Activated T-cell treated with anti-CD3 and anti-CD28 coated beads, Interleukin-2, amount 50 U/mL, for 48 hours (primary cell): ENCODE data around the gene HMGN4.
A peak's percentile ranks its signal among the peaks of the same experiment; 100 is the strongest.
"Not testable (repeated sequence)": the region's sequence is repeated elsewhere in the genome, so short reads cannot be mapped to it uniquely, and the experiment has no call there.

Source experiments
- DNase-seq, 2 experiments: peaks; one replicate each; pipeline ENCODE4 v3.0.0-alpha.2; 2020

HMGN4 gene

DNA sequence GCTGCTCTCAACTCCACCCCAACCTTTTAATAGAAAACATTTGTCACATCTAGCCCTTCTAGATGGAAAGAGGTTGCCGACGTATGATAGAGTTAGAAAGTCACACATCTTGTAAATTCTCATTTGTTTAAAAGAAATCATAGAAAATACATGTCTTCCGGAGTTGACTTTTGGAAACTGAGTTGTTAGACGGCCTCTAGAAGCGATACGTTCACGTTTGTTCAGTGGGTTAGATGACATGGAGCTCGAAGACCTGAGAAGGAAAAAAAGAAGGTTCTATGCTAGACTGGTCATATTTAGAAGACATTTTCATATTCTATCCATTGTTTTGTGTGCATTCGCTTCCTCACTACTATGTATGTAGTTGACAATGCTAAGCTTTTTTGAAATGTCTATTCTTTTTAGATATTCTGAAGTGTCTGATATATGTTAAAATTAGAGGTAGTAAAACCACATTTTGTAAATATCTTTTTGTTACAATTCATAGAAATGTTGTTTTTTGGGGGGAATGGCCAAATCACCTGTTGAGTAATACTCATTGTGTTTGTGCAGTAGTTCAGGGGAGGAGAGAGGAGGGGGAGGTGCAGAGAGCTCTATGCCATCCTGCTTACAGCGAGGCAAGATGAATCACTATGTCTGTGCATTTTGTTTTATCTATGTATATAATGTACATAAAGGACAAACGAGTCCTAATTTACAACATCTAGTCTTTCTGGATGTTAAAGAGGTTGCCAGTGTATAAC, 15.5 kb upstream of the HMGN4 start:
- DNase-seq = not testable (repeated sequence)

DNA sequence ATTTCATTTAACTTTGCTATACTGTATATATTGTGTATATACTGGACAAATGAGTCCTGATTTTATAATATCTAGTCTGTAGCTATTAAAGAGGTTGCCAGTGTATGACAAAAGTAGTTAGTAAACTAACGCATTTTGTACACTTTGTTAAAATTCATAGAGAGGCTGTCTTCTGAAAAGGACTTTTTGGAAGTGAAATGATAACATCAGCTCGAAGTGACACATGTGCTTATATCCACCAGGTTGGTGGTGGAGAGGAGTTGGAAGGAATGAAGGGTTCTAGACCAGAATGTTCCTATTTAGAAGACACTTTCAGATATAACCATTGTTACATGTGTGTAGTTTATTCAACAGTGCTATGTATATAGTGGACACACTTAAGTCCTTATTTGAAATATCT, 13.9 kb upstream of the HMGN4 start:
- not testable (repeated sequence) for DNase-seq

DNA sequence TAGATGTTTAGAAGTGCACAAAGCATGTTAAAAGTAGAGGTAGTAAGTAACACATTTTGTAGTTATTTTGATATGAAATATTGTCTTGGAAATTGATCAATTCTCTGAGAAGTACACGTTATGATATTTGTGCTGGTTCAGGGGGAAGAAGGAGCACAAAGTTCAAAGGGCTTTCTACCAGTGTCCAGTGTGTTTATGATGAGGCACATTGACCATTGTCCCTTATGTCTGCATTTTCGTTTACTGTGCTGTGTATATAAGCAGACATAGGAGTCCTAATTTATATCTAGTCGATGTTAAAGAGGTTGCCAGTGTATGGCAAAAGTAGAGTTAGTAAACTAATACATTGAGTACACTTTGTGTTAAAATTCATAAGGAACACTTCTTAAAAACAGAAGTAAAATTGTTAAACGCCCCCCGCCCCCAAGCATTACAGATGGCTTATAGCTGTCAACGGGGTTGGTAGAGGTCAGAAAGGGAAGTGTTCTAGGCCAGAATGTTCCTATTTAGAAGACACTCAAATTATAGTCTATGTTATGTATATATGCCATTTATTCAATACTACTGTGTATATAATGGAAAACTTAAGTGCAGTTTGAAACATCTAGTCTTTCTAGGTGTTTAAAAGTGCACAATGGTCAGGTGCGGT, 13.3 kb upstream of the HMGN4 start:
- no peak for DNase-seq

DNA sequence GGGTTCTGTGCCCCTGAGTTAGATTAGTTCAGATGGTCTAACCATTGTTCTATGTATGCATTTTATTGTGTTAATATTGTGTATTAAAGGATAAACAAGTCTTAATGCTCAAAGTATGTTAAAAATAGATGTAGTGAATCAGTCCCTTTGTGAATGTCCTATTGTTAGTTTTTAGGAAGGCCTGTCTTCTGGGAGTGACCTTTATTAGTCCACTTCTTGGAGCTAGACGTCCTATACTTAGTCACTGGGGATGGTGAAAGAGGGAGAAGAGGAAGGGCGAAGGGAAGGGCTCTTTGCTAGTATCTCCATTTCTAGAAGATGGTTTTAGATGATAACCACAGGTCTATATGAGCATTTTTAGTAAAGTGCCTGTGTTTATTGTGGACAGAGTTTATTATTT, 12.3 kb upstream of the HMGN4 start:
- DNase-seq = no peak

DNA sequence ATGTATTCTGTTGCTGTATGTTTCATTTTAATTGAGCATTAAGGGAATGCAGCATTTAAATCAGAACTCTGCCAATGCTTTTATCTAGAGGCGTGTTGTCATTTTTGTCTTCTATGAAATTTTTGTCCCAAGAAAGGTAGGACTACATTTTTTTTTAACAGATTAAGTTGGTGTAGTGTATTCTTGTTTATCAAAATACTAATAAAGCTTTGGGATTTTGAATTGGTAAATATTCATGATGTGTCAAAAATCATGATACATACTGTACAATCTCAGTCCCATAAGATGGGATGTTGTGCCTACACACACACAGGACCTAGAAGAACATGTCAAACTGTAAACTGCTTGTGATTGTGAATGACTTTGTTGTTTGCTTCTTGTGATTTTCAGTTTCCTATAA, 11.2 kb upstream of the HMGN4 start:
- no peak for DNase-seq

DNA sequence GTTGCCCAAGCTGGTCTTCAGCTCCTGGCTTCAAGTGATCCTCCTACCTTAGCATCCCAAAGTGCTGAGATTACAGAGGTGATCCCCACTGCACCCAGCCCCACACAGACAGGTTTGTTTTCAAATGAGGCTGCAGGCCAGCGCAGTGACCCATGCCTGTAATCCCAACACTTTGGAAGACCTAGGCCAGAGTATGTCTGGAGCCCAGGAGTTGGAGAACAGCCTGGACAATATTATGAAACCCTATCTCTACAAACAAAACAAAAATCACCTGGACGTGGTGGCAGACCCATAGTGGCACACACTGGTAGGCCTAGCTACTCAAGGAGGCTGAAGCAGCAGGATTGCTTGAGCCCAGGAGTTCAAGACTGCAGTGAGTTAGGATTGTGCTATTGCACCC, 8.0 kb upstream of the HMGN4 start:
- no peak for DNase-seq

DNA sequence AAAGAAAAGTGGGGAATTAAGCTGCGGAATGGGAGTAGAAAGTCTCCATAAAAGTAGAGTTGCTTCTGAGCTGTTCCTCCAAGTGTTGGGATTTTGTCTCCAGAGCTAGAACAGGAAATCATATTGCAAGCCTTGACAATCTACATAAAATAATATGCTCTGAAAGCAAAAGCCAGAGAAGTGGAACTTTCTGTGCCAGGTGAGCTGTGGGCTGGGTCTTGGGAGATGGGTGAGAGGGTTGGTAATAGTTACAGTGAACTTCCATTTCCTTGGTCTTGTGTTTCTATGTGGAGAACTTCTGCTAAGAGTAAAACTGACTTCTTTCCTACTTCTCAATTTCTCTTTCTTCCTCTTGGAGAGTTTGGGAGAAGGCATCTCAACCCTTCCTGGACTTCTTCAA, 6.3 kb upstream of the HMGN4 start:
- DNase-seq = no peak

DNA sequence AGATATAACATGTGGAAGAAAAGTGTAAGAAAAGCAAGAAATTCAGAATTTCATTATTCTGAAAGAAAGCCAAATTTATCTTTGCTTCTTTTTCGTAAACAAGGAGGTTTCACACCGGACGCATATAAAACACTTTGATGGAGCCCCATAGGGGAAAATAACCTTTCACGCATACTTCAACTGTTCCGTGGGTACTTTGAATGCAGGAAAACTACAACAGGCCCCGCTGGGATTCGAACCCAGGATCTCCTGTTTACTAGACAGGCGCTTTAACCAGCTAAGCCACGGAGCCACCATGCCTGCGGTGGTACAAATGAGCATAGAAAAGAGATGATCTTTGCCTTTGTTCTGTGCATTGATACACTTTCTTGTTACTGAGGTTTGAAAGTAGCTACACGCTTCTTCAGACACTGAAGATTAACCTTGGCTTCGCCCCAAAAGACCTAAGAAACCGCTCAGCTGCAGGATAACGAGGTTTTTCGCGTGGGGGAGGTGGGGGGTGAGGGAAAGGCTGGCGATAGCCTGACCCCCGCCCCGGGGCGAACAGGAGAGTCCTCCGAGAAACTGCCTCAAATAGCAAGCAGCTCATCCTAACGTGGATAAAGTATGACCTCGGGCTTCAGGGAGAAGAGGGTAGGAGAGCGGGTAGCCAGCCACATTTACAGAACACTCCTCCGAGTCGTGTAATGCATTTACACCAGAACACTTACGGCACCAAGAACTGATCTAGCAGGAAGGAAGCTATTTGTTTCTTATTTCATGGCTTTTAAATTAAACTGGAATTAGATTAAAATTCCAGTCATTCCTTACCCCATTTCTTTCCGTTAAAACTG, 5.3 kb upstream of the HMGN4 start:
- DNase-seq = peak; percentile 97 to 98

DNA sequence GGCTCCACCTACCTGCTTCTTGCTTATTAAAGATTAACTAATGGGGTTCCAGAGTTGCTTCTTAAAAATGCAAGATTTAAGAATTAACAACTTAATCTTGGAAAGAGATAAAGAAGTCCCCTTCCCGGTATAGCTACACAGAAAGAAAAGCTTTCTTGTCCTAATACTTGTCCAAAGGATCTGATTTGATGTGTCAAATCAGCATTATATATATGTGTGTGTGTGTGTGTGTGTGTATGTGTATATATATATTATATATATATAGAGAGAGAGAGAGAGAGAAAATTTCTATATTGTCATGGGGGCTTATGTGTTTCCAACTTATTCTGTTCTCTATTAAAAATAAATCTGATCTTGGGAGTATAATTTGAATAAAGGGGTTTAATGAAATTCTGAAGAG, 4.6 kb upstream of the HMGN4 start:
- no peak for DNase-seq

DNA sequence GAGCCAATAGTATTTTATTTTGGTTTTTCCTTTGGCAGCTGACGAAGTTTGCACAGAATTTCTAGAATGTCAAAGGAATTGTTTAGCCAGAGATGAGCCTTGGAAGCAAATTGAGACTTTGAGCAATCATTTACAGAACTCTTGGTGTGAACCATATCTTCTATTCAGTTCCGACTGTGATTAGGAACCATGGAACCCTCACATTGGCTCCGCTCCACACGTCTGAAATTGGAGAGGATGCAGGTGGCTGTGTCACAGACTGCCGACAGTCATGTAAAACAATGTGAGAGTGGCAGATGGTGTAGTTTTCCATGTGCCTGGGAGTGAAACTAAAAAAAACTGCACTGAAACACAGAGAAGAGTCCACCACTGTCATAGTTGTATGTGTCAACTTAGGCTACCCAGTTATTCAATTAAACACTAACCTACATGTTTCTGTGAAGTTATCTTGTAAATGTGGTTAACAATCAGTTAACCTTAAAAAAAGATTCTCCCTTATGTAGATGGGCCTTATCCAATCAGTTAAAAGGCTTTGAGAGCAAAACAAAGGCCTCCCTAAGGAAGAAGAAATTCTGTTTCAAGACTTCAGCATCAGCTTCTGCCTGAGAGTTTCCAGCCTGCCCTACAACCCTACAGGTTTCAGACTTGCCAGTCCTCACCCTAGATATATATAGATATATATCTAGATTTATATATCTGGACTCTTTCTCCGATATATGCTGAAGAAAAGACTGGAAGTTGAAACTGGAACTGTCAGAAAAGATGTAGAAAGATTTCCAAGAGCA, 3.3 kb upstream of the HMGN4 start:
- DNase-seq = no peak

DNA sequence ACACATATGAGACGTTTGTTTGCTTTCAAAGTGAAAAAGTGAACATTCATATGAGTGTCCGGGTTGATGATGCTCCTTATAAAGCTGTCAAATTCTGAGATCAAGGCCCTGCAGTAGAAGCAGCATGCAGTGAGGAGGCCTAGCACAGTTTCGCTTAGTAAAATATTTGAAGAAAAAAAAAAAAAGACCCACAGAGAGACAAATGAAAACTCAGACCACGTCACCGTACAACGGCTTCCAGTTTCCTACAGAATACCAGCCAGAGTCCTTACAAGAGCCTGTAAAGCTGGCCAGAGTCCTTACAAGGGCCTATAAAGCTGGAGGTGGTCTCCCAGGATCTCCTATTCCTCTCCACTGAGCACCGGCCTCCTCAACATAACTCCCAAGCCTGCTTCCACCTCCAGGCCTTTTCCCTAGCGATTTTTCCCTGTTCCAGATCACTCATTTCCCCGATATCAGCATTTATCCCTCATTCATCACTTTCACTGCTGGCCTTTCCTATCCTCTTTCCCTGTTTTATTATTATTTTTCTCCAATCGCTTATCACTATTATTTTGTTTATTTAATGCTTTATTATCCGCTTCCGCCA, 1.5 kb upstream of the HMGN4 start:
- DNase-seq = peak; percentile 56

DNA sequence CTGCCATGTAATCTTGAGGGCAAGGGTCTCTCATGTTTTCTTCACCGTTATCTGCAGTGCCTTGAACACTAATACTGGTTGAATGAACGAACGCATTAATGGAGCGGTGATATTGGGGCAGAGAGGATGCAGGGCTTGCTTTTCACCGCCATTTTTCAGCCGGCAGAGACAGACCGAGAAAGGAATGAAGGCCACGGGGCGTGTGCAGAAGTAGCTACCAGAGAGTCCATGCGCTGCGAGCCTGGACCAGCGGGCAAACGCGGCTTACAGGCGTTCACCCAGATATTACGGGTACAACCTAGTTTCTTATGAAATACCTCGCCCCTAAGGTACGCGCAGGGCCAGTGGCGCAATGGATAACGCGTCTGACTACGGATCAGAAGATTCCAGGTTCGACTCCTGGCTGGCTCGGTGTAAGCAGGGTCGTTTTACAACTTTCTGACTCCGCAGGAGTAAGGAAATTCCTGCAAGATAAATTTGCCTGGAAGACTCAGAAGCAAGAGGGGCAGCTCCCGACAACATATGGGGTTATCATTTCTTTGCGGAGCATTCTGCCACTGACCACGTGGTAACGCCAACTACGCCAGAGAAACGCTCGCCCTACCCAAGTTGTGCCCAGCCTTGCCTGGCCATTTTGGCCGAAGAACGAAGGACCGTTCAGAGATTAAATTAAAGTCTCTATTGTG, 863 bp upstream of the HMGN4 start:
- DNase-seq = peak; percentile 94 to 96

DNA sequence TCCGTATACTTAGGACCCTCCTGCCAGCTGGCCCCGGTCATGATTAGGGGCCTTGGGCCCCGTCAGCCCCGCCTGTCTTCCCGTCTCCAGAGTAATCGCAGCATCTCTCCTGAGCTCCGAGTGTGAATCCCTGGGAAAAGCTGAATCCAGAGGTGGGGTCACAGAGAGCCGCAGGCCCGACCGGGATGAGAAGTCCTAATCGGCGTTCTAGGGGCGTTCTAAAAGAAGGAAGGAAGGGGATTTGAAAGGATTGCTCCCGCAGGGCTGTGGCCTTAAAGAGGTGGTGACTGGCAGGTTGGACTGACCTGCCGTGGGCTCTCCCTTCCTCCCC, 371 bp downstream of the HMGN4 start:
- DNase-seq = no peak

DNA sequence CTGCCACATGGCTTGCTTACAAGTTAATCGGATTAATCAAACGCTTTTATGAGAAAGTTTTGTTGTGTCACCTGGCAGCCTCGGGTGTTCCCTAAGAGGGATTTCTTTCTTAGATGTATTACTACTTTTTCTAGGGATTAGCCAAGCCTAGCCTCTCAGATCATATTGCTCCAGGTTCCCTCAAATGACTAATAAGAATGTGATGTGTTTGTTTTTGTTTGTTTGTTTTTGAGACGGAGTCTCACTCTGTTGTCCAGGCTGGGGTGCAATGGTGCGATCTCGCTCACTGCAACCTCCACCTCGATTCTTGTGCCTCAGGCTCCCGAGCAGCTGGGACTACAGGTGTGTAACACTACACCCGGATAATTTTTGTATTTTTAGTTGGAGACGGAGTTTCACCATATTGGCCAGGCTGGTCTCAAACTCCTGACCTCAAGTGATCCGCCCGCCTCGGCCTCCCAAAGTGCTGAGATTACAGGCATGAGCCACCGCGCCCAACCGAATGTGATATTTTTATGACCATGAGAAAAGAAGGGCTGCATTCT, 977 bp downstream of the HMGN4 start:
- DNase-seq = no peak

DNA sequence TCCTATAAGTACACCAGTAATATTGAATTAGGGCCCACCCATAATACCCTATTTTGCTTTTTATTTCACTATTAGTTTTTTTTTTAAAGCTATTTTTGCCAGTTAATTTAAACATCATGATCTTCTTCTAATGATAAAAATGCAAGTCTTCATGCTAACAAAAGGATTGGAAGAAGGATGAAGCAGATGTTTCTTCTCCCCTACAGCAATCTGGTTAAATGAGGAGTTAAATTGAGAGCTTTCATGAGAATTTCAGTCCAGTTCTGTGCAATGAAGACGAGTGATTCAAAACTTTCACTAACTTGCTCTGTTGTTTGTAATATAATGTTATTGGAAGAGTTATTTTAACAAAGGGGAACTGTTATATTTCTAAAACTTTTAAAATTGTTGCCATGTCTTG, 3.4 kb downstream of the HMGN4 start:
- DNase-seq = no peak

DNA sequence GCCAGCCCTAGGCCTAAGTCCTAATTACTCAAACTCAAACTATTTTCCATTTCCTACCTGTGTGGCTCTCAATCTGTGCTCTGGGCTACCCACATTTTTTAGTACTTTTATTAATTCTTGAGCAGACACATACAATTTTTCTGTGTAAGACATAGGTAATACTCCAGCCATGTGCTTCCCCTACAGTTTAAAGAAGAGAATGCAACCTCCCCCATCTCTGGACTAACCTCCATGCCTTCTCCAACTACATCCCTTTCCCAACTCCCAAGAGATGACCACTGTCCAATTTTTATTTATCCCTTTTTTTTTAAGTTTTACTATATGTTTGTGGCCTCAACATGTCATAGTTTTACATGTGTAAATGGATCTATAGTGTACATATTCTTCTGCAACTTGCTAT, 5.8 kb downstream of the HMGN4 start:
- DNase-seq = no peak

DNA sequence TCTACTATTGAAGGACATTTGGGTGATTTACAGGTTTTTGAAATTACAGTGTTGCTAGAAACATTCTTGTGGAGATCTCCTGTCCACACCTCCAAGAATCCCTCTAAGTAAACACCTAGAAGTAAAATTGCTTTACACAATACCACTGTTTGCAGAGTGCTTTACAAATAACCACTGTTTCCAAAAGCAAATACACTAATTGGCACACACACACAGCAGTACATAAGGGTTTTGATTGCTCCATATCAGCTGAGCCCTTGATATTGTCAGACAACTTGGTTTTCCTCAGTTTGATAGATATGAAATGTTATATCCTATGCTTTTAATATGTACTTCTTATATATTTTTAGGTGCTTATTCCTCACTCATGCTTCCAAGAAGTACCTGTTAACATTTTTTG, 6.3 kb downstream of the HMGN4 start:
- no peak for DNase-seq

DNA sequence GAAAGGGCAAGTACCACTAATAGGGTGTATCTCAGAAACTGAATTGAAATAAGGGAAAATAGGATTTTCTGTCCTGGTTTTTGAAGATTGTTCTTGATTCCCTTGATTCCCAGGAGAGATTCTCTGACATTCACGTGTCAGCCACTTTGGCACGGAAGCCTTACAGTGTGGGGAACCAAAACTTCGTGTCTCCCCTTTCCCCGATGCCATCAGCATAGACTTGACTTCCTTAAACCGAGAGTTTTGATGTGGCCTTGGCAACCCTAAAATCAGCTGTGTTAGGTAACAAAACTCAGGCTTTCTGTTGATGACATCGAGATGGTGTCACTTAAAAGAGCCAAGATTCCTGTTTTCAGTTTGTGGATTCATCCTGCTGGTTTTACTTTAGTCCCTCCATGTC, 7.5 kb downstream of the HMGN4 start:
- DNase-seq = no peak

DNA sequence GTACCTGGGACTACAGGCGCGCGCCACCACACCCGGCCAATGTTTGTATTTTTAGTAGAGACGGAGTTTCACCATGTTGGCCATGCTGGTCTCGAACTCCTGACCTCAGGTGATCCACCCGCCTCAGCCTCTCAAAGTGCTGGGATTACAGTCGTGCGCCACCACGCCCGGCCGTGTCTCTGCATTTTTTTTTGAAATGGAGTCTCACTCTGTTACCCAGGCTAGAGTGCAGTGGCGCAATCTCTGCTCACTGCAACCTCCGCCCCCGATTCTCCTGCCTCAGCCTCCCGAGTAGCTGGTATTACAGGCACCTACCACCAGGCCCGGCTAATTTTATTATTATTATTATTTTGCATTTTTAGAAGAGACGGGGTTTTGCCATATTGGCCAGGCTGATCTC, 9.2 kb downstream of the HMGN4 start:
- not testable (repeated sequence) for DNase-seq

DNA sequence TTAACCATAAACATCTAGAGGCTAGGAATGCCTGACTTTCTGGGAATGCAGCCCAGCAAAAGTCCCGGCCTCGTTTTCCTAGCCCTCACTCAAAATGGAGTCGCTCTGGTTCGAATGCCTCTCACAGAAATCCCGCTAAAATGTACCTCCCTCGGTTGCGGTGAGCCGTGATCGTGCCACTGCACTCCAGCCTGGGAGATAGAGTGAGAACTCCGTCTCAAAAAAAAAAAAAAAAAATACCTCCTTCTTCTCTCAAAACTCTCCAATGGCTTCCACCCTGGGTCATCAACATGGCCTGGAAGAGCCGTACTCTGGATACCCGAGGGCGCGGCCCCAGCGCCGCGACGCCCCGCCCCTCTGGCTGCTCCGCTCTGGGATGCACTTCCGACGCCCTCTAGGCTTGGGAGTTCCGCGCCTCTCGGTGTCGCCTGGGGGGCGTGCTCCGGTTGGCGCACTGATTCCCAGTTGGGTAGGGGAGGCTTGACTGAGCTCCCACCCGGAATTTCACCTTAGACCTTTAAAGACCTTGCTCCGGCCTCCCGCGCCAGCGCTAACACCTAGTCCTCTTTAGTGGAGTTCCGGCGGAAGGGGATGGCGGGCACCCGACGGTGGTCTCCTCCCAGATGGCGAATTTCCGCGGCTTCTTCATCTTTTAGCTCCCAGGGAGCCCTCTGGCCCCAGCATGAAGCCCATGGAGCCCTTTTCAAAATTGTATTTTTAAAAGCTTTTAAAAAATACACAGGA, 12.3 kb downstream of the HMGN4 start:
- peak; percentile 77 to 80 for DNase-seq

DNA sequence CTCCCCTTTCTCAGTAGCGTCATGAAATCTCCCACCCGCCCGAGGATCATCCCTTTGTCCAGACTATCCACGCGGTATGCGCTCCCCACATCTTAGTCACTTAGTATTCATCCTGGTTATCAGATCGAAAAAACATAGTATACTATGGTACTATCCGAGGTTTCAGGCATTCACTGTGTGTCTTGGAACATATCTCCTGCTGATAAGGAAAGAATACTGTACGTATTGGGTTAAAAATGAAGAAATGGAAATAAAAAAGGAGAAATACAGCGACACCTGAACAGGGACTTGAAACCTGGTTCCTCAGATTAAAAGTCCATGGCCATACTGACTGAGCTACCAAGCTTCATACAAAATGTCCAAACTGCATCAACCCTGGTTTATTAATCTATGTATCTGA, 14.0 kb downstream of the HMGN4 start:
- DNase-seq = no peak
